OCI-LY7 (cell line): Measurements from ENCODE around the gene NAPSA. TPM values are rescaled to one million over a fixed set of nuclear protein-coding genes. Genes with fewer than 3 reads are reported as not detected.
A peak's percentile ranks its signal among the peaks of the same experiment; 100 is the strongest.

Experiments used
- BruUV-seq: library from RNA; stranded (reverse); fragments of 400-500 nt; replicated peaks from 2 replicates; lab custom pipeline; 2021; lab: Mats Ljungman, UMichigan
- CTCF ChIA-PET: fragments of 300-600 bp; sonication (Branson Sonifier 250); formaldehyde crosslinking; loops from one replicate; lab custom pipeline; 2022; ENCODE audit warnings: antibody characterized with exemption; ENCODE audit not compliant: unreplicated experiment; lab: Charles Lee
- POLR2A ChIA-PET: fragments of 300-600 bp; sonication (Branson Sonifier 250); formaldehyde crosslinking; loops from one replicate; lab custom pipeline; 2022; ENCODE audit warnings: antibody characterized with exemption; lab: Charles Lee
- DNase-seq: peaks from one replicate; pipeline ENCODE4 v3.0.0-alpha.2; 2015; ENCODE audit warnings: low spot score
- H2AFZ ChIP-seq: fragments of 200-600 bp; sonication (generic), shearing (Covaris generic); 2 replicates; pipeline ENCODE4 v1.6.1; 2014; ENCODE audit warnings: mild to moderate bottlenecking, antibody characterized with exemption, low read length, moderate library complexity
- H3K27ac ChIP-seq: fragments of 200-600 bp; sonication (generic); 2 replicates; pipeline ENCODE4 v1.5.1; 2014; ENCODE audit warnings: mixed run types, low read depth, mild to moderate bottlenecking, moderate library complexity, low read length, inconsistent platforms; ENCODE audit not compliant: poor library complexity, severe bottlenecking
- H3K36me3 ChIP-seq: fragments of 200-600 bp; sonication (generic); 2 replicates; pipeline ENCODE4 v1.6.1; 2014; ENCODE audit warnings: mild to moderate bottlenecking, antibody characterized with exemption, low read length, moderate library complexity, mixed read lengths; ENCODE audit not compliant: insufficient read depth
- H3K4me1 ChIP-seq: fragments of 200-600 bp; sonication (generic); 2 replicates; pipeline ENCODE4 v1.5.1; 2014; ENCODE audit warnings: mild to moderate bottlenecking, low read length; ENCODE audit not compliant: insufficient read depth, poor library complexity, severe bottlenecking
- H3K4me2 ChIP-seq: fragments of 200-600 bp; sonication (generic); 2 replicates; pipeline ENCODE4 v1.6.1; 2014; ENCODE audit warnings: mild to moderate bottlenecking, low read length
- H3K4me3 ChIP-seq: fragments of 200-600 bp; sonication (generic); 2 replicates; pipeline ENCODE4 v1.5.1; 2014; ENCODE audit warnings: mild to moderate bottlenecking, low read depth, low read length; ENCODE audit not compliant: poor library complexity, severe bottlenecking
- H3K79me2 ChIP-seq: fragments of 200-600 bp; sonication (generic); 2 replicates; pipeline ENCODE4 v1.6.1; 2016; ENCODE audit warnings: low read depth, mild to moderate bottlenecking, low read length, moderate library complexity, mixed read lengths; ENCODE audit not compliant: insufficient read depth
- H3K9me2 ChIP-seq: fragments of 200-600 bp; sonication (generic); 2 replicates; pipeline ENCODE4 v1.6.1; 2016; ENCODE audit warnings: mild to moderate bottlenecking, low read length, mixed read lengths; ENCODE audit not compliant: insufficient read depth
- H3K9me3 ChIP-seq: fragments of 200-600 bp; sonication (generic); 2 replicates; pipeline ENCODE4 v1.6.1; 2014; ENCODE audit warnings: mild to moderate bottlenecking, mixed run types, low read length, mixed read lengths
- H4K20me1 ChIP-seq: fragments of 200-600 bp; sonication (generic); 2 replicates; pipeline ENCODE4 v1.6.1; 2014; ENCODE audit warnings: mild to moderate bottlenecking, antibody characterized with exemption, low read length, moderate library complexity, mixed read lengths; ENCODE audit not compliant: insufficient read depth
- CTCF ChIP-seq: fragments of 200-600 bp; sonication (generic); conservative IDR thresholded peaks from 2 replicates; pipeline ENCODE4 v1.5.1; 2014; ENCODE audit warnings: mild to moderate bottlenecking, antibody characterized with exemption, low read length, moderate library complexity, mixed read lengths
- EZH2phosphoT487 ChIP-seq: fragments of 200-600 bp; sonication (generic); IDR thresholded peaks from 2 replicates; pipeline ENCODE4 v1.6.1; 2018; ENCODE audit warnings: low read depth, borderline replicate concordance, mild to moderate bottlenecking, mixed run types, antibody characterized with exemption, low read length, moderate library complexity, mixed read lengths
- intact Hi-C: fragments of 100-400 bp; cut with micrococcal nuclease; formaldehyde crosslinking; loops from one replicate; pipeline ENCODE4 v1.10.0; 2022; ENCODE audit not compliant: unreplicated experiment
- total RNA-seq, 2 experiments: library from RNA; depleted of rRNA in 1 of 2; stranded (reverse); fragments of >200 nt in 1 of 2; shearing (Covaris generic) in 1 of 2; gene quantifications; 2 replicates each; pipeline ENCODE4 v1.2.3, GENCODE V29; 2014 to 2022

The NAPSA gene
- total RNA-seq, 2 experiments from 2014 or later: 5.7 to 30.1 TPM

- no peaks in the 10 kb centered on the region for H3K4me1 ChIP-seq
- no peaks in the 10 kb centered on the region for H3K9me3 ChIP-seq
- no peak overlapping the region for H3K27ac ChIP-seq
- peaks cover 77% of the 10 kb centered on the region for H3K36me3 ChIP-seq
- no TSS peak for BruUV-seq
- TF ChIP-seq CTCF (no peak), EZH2phosphoT487 (no peak)
- H2AFZ ChIP-seq: no peak overlapping the region
- H3K4me2 ChIP-seq: no peak overlapping the region
- H3K79me2 ChIP-seq: peaks cover 9% of the 10 kb centered on the region; the same call in 1 of the 2 replicates
- DNase-seq: no peak
- POLR2A ChIA-PET: no interaction called here
- intact Hi-C loops: no loop called here
- no peak overlapping the region for H3K4me3 ChIP-seq
- CTCF ChIA-PET: no interaction called here
- peaks cover 9% of the 10 kb centered on the region; the same call in 1 of the 2 replicates for H4K20me1 ChIP-seq
- H3K9me2 ChIP-seq: no peaks in the 10 kb centered on the region
These were observed 37.3 kb upstream of the NAPSA start for GRCh38 chr19:50402544-50403301.

GRCh38 chr19:50401605-50402450, 36.4 kb upstream of the NAPSA start:
- DNase-seq: no peak
- Histone ChIP-seq H3K27ac (no peak overlapping the region), H4K20me1 (peaks cover 9% of the 10 kb centered on the region; the same call in 1 of the 2 replicates), H3K9me2 (no peaks in the 10 kb centered on the region), H3K4me1 (no peaks in the 10 kb centered on the region), H3K9me3 (no peaks in the 10 kb centered on the region), H3K4me3 (no peak overlapping the region), H2AFZ (no peak overlapping the region), H3K36me3 (peaks cover 76% of the 10 kb centered on the region), H3K79me2 (peaks cover 15% of the 10 kb centered on the region; the same call in 1 of the 2 replicates), H3K4me2 (no peak overlapping the region)
- POLR2A ChIA-PET: no interaction called here
- CTCF ChIA-PET: no interaction called here
- intact Hi-C loops: no loop called here
- no TSS peak for BruUV-seq
- TF ChIP-seq CTCF (peak; percentile 35), EZH2phosphoT487 (no peak)
